Astrocyte (in vitro differentiated cells and primary cell): ENCODE measurements around the gene ADGRA1. TPM values are rescaled to one million over a fixed set of nuclear protein-coding genes. Genes with fewer than 3 reads are reported as not detected.
"Not testable (repeated sequence)": the region's sequence is repeated elsewhere in the genome, so short reads cannot be mapped to it uniquely, and the experiment has no call there.

ENCODE experiments used
- DNase-seq: peaks from one replicate; pipeline ENCODE4 v3.0.0-alpha.2; 2010; ENCODE audit warnings: low read depth
- FAIRE-seq: peaks from 2 replicates; lab custom pipeline; 2011; peaks lifted over from hg19 to GRCh38; lab: Jason Lieb, UNC
- H2AFZ ChIP-seq: 2 replicates; pipeline ENCODE4 v1.6.0; 2012; ENCODE audit warnings: low read depth, low read length, inconsistent platforms
- H3K27ac ChIP-seq: 2 replicates; pipeline ENCODE4 v1.5.1; 2011; ENCODE audit warnings: low read depth, low read length, inconsistent platforms
- H3K27me3 ChIP-seq: 2 replicates; pipeline ENCODE4 v1.6.0; 2011; ENCODE audit warnings: low read length, inconsistent platforms; ENCODE audit not compliant: insufficient read depth
- H3K36me3 ChIP-seq: 2 replicates; pipeline ENCODE4 v1.5.1; 2011; ENCODE audit warnings: low read length, inconsistent platforms; ENCODE audit not compliant: insufficient read depth
- H3K4me1 ChIP-seq: 2 replicates; pipeline ENCODE4 v1.5.1; 2011; ENCODE audit warnings: low read length, inconsistent platforms; ENCODE audit not compliant: insufficient read depth
- H3K4me2 ChIP-seq: 2 replicates; pipeline ENCODE4 v1.6.0; 2012; ENCODE audit warnings: low read length, inconsistent platforms
- H3K4me3 ChIP-seq: 2 replicates; pipeline ENCODE4 v1.5.1; 2011; ENCODE audit warnings: low read depth, mild to moderate bottlenecking, low read length, inconsistent platforms; ENCODE audit not compliant: insufficient read depth
- H3K79me2 ChIP-seq: 2 replicates; pipeline ENCODE4 v1.6.0; 2012; ENCODE audit warnings: mild to moderate bottlenecking, low read length, inconsistent platforms; ENCODE audit not compliant: insufficient read depth
- H3K9ac ChIP-seq: 2 replicates; pipeline ENCODE4 v1.6.0; 2012; ENCODE audit warnings: mild to moderate bottlenecking, low read length, inconsistent platforms
- H3K9me3 ChIP-seq: 2 replicates; pipeline ENCODE4 v1.5.1; 2012; ENCODE audit warnings: low read depth, mild to moderate bottlenecking, low read length, inconsistent platforms; ENCODE audit not compliant: insufficient read depth
- H4K20me1 ChIP-seq: 2 replicates; pipeline ENCODE4 v1.6.0; 2012; ENCODE audit warnings: low read length, inconsistent platforms; ENCODE audit not compliant: insufficient read depth
- H3K27ac Mint-ChIP-seq: one replicate; pipeline ENCODE4 v1.8.0; 2021; ENCODE audit warnings: mild to moderate bottlenecking, mixed read lengths; ENCODE audit not compliant: unreplicated experiment
- H3K27me3 Mint-ChIP-seq: one replicate; pipeline ENCODE4 v1.8.0; 2021; ENCODE audit warnings: low read depth, mixed read lengths; ENCODE audit not compliant: unreplicated experiment
- H3K36me3 Mint-ChIP-seq: one replicate; pipeline ENCODE4 v1.8.0; 2021; ENCODE audit warnings: low read depth, mixed read lengths; ENCODE audit not compliant: unreplicated experiment
- H3K4me1 Mint-ChIP-seq: one replicate; pipeline ENCODE4 v1.8.0; 2021; ENCODE audit warnings: low read depth, mixed read lengths; ENCODE audit not compliant: unreplicated experiment
- H3K4me3 Mint-ChIP-seq: one replicate; pipeline ENCODE4 v1.8.0; 2021; ENCODE audit warnings: mild to moderate bottlenecking, moderate library complexity, mixed read lengths; ENCODE audit not compliant: unreplicated experiment
- H3K9me3 Mint-ChIP-seq: one replicate; pipeline ENCODE4 v1.8.0; 2021; ENCODE audit warnings: mild to moderate bottlenecking, mixed read lengths; ENCODE audit not compliant: unreplicated experiment
- CTCF ChIP-seq: IDR thresholded peaks from 2 replicates; pipeline ENCODE4 v1.5.1; 2011; ENCODE audit warnings: low read depth, mild to moderate bottlenecking, inconsistent platforms, low read length, moderate library complexity; ENCODE audit not compliant: insufficient read depth
- EZH2 ChIP-seq: IDR thresholded peaks from 2 replicates; pipeline ENCODE4 v1.6.1; 2012; ENCODE audit warnings: mild to moderate bottlenecking, low read length, inconsistent platforms; ENCODE audit not compliant: insufficient read depth
- total RNA-seq: library from RNA; stranded (reverse); gene quantifications from 2 replicates; pipeline ENCODE4 v1.2.1, GENCODE V29; 2021

Gene ADGRA1
- total RNA-seq, 1 donor from 2014 or later: not detected

GRCh38 chr10:133050371-133050770 is 37.4 kb upstream of the ADGRA1 start:
- Histone ChIP-seq H3K4me3 (no peak overlapping the region), H3K79me2 (no peaks in the 10 kb centered on the region), H3K36me3 (no peaks in the 10 kb centered on the region), H3K27ac (no peak overlapping the region), H3K27me3 (no peaks in the 10 kb centered on the region), H2AFZ (no peak overlapping the region), H3K4me2 (no peak overlapping the region), H3K9ac (no peak overlapping the region), H3K9me3 (peaks cover 4% of the 10 kb centered on the region), H4K20me1 (no peaks in the 10 kb centered on the region), H3K4me1 (no peaks in the 10 kb centered on the region)
- peaks cover 43% of the 10 kb centered on the region for H3K27me3 Mint-ChIP-seq
- DNase-seq (no peak), FAIRE-seq (no peak)
- no peaks in the 10 kb centered on the region for H3K36me3 Mint-ChIP-seq
- TF ChIP-seq EZH2 (no peak), CTCF (no peak)
- H3K27ac Mint-ChIP-seq: no peak overlapping the region
- no peak overlapping the region for H3K4me3 Mint-ChIP-seq
- peaks cover 3% of the 10 kb centered on the region for H3K9me3 Mint-ChIP-seq
- no peaks in the 10 kb centered on the region for H3K4me1 Mint-ChIP-seq

- H3K36me3 ChIP-seq: no peaks in the 10 kb centered on the region
- H3K9me3 Mint-ChIP-seq: peaks cover 5% of the 10 kb centered on the region
- H2AFZ ChIP-seq: no peak overlapping the region
- no peaks in the 10 kb centered on the region for H3K36me3 Mint-ChIP-seq
- no peak for FAIRE-seq
- peaks cover 36% of the 10 kb centered on the region for H3K27me3 Mint-ChIP-seq
- no peak overlapping the region for H3K27ac ChIP-seq
- no peaks in the 10 kb centered on the region for H3K27me3 ChIP-seq
- DNase-seq: no peak
- H3K4me1 ChIP-seq: no peaks in the 10 kb centered on the region
- TF ChIP-seq CTCF (no peak), EZH2 (no peak)
- H3K4me3 Mint-ChIP-seq: no peak overlapping the region
- H3K4me3 ChIP-seq: no peak overlapping the region
- H3K79me2 ChIP-seq: no peaks in the 10 kb centered on the region
- no peaks in the 10 kb centered on the region for H3K4me1 Mint-ChIP-seq
- H3K27ac Mint-ChIP-seq: no peak overlapping the region
- H3K9me3 ChIP-seq: peaks cover 4% of the 10 kb centered on the region
- H3K4me2 ChIP-seq: no peak overlapping the region
- no peaks in the 10 kb centered on the region for H4K20me1 ChIP-seq
- no peak overlapping the region for H3K9ac ChIP-seq
These were observed 35.6 kb upstream of the ADGRA1 start for GRCh38 chr10:133052076-133052475.

- not testable (repeated sequence) for H2AFZ ChIP-seq, H3K9me3 ChIP-seq, H3K36me3 ChIP-seq, H3K4me2 ChIP-seq, H3K27ac ChIP-seq, H3K27me3 ChIP-seq, DNase-seq, H3K79me2 ChIP-seq, H3K4me3 ChIP-seq, H3K9me3 Mint-ChIP-seq, H4K20me1 ChIP-seq, FAIRE-seq, H3K4me1 Mint-ChIP-seq, H3K4me3 Mint-ChIP-seq, H3K9ac ChIP-seq, H3K27ac Mint-ChIP-seq, H3K36me3 Mint-ChIP-seq, H3K4me1 ChIP-seq
- peaks cover 30% of the 10 kb centered on the region for H3K27me3 Mint-ChIP-seq
These were observed 34.1 kb upstream of the ADGRA1 start for GRCh38 chr10:133053527-133054133.
